Vagina (tissue), 2 donors: ENCODE data around the gene DGKD.

Experiments
- POLR2A ChIP-seq, 2 donors: fragments of 450-650 bp; IDR thresholded peaks; one replicate each; pipeline ENCODE4 v1.6.1; 2017; ENCODE audit warnings: antibody characterized with exemption in 2 of 2, mild to moderate bottlenecking in 2 of 2, moderate library complexity in 2 of 2
- POLR2AphosphoS5 ChIP-seq, 2 donors: sonication (generic); formaldehyde crosslinking; IDR thresholded peaks; one replicate each; pipeline ENCODE4 v1.9.0; 2017; ENCODE audit warnings: antibody characterized with exemption in 2 of 2, mild to moderate bottlenecking in 2 of 2, low read depth in 1 of 2; ENCODE audit not compliant: insufficient read depth in 1 of 2
- TF ChIP-seq, protein P1 (sequence below), 3 experiments: fragments of 450-650 bp in 2 of 3; fragments of 200-600 bp in 1 of 3; sonication (generic) in 1 of 3; IDR thresholded peaks; one replicate each; pipeline ENCODE4 v1.5.1; 2017 to 2019; ENCODE audit warnings: antibody characterized with exemption in 3 of 3, mild to moderate bottlenecking in 2 of 3, moderate library complexity in 2 of 3

- TF ChIP-seq, protein P1, sequence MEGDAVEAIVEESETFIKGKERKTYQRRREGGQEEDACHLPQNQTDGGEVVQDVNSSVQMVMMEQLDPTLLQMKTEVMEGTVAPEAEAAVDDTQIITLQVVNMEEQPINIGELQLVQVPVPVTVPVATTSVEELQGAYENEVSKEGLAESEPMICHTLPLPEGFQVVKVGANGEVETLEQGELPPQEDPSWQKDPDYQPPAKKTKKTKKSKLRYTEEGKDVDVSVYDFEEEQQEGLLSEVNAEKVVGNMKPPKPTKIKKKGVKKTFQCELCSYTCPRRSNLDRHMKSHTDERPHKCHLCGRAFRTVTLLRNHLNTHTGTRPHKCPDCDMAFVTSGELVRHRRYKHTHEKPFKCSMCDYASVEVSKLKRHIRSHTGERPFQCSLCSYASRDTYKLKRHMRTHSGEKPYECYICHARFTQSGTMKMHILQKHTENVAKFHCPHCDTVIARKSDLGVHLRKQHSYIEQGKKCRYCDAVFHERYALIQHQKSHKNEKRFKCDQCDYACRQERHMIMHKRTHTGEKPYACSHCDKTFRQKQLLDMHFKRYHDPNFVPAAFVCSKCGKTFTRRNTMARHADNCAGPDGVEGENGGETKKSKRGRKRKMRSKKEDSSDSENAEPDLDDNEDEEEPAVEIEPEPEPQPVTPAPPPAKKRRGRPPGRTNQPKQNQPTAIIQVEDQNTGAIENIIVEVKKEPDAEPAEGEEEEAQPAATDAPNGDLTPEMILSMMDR (IDR thresholded peaks at IDR 0.05), result no peak
- TF ChIP-seq POLR2A (IDR thresholded peaks at IDR 0.05) (no peak), POLR2AphosphoS5 (IDR thresholded peaks at IDR 0.05; ENCODE audit: insufficient read depth in 1 of 2, low read depth in 1 of 2) (no peak)
Observed at GRCh38 chr2:233476651-233477547, 122.6 kb downstream of the DGKD start.
